ENCODE measurements around the gene HMGXB3.

HMGXB3 gene

DNA sequence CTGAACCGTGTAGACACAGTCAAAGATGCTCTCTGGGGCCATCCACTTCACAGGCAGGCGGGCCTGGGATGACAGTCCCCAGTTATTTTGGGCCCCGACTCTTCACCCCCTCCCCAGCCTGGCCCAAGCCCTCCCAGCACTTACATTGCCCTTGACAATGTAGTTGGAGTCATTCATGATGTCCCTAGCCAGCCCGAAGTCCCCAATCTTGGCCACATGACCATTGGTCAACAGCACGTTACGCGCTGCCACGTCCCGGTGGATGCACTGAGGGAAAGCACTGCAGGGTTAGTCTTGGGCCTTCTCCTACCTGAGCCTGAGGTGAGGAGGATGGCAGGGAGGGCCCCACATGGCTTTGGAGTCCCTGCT lies 55.5 kb downstream of the HMGXB3 start:
- Histone ChIP-seq H3K27me3 (no peaks in the 10 kb centered on the region), H4K20me1 (no peaks in the 10 kb centered on the region), H3K9me3 (no peaks in the 10 kb centered on the region), H3K4me1 (peaks cover 22% of the 10 kb centered on the region), H3K9ac (no peak overlapping the region), H3K4me3 (no peak overlapping the region), H3K36me3 (peaks cover 100% of the 10 kb centered on the region), H3K27ac (0 out of 2 replicates have a peak overlapping the region, but pooled peaks have one; percentile 23), H3K4me2 (no peak overlapping the region)
- no peak for TF ChIP-seq Cebpa-rat (IDR thresholded peaks at IDR 0.05)

DNA sequence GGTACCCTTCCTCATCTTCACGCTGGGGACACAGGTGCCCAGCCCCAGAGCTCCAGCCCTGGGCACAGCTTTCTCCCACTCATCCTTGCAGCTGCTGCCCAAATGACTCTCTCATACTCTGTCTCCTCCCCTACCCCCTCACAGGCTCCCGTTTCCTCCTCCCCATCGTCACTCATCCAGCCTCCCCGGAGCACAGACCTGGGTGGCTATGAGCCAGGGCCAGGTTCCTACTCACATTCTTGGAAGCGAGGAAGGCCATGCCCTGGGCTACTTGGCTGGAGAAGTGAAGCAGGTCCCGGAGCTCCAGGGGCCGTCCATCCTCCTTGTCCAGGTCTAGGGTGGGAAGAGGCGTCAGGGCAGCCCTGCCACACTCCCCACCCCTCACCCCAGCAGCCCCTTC lies 56.5 kb downstream of the HMGXB3 start:
- Histone ChIP-seq H3K27ac (peak overlapping the region; percentile 47; the same call in 1 of the 2 replicates), H3K4me3 (no peak overlapping the region), H3K4me2 (no peak overlapping the region), H4K20me1 (no peaks in the 10 kb centered on the region), H3K9me3 (no peaks in the 10 kb centered on the region), H3K9ac (no peak overlapping the region), H3K27me3 (no peaks in the 10 kb centered on the region), H3K36me3 (peaks cover 99% of the 10 kb centered on the region), H3K4me1 (peaks cover 25% of the 10 kb centered on the region)
- TF ChIP-seq Cebpa-rat (IDR thresholded peaks at IDR 0.05): no peak

DNA sequence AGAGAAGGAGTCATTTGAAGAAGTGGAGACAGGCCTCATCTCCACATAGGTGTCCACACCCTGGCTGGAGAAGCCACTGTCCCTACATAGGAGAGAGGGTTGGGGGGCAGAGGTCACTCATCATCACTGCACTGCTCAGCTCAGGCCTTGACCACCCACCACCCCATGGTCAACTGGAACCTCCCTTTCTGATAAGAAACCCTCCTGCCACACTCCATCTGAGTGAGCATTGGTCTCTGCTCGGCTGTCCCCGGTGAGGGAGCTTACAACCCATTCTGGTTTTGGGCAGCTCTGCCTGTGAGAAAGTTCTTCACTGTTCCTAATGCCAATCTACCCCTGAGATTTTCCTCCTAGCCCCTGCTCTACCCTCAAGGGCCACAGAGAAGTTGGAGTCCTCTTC lies 57.0 kb downstream of the HMGXB3 start:
- no peak overlapping the region for H3K4me2 ChIP-seq
- H3K9me3 ChIP-seq: no peaks in the 10 kb centered on the region
- H3K9ac ChIP-seq: no peak overlapping the region
- no peak for TF ChIP-seq Cebpa-rat (IDR thresholded peaks at IDR 0.05)
- H3K27ac ChIP-seq: peak overlapping the region; percentile 47; the same call in 1 of the 2 replicates
- no peaks in the 10 kb centered on the region for H4K20me1 ChIP-seq
- peaks cover 30% of the 10 kb centered on the region for H3K4me1 ChIP-seq
- peaks cover 94% of the 10 kb centered on the region for H3K36me3 ChIP-seq
- H3K27me3 ChIP-seq: no peaks in the 10 kb centered on the region
- H3K4me3 ChIP-seq: no peak overlapping the region

DNA sequence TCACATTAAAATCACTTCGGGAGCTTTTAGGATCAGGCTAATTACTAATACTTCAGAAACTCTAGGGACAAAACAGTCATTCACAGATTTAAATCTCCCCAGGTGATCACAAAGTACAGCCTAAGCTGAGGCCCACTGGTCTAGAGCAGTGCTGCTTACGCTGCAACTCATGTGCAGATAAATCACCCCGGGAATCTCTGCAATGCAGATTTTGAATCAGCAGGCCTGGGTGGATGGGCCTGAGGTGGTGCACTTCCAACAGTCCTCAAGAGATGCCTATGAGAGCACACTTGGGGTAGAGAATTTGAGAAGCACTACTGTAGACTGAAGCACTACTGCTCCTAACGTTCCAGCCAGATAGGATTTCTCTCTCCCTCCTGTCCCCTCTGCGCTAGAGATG lies 57.5 kb downstream of the HMGXB3 start:
- Histone ChIP-seq H3K4me2 (no peak overlapping the region), H3K27me3 (no peaks in the 10 kb centered on the region), H4K20me1 (no peaks in the 10 kb centered on the region), H3K4me1 (peaks cover 34% of the 10 kb centered on the region), H3K36me3 (peaks cover 89% of the 10 kb centered on the region), H3K27ac (peak overlapping the region; percentile 47), H3K9me3 (no peaks in the 10 kb centered on the region), H3K9ac (no peak overlapping the region), H3K4me3 (no peak overlapping the region)
- TF ChIP-seq Cebpa-rat (IDR thresholded peaks at IDR 0.05): no peak

DNA sequence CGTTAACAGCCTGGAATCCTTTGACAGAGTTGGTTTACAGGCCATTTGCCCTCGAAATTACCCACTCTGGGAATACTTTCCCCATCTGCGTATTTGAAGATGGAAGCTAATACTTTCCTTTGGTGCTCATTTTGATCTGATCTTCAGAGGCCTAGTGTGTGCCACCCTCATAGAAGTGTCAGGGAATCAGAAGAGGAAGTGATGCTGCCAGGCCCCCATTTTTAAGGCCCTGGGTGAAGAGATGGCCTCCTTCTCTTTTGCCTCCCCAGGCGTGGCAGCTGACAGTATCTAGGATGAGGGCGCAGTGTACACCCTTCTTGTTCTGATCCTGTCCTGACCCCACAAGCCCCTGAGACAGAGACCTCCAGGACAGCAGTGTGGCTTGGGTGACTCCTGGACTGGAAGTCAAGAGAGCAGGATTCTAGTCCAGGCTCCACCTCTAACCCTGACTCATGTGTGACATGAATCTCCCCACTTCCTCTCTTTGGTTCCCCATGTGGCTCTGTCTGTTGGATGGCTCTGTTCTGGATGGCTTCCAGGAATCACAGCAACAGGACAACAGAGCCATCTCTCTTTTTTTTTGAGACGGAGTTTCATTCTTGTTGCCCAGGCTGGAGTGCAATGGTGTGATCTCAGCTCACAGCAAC lies 58.1 kb downstream of the HMGXB3 start:
- Histone ChIP-seq H3K4me1 (peaks cover 40% of the 10 kb centered on the region), H3K4me2 (peak overlapping the region; percentile 42), H3K9me3 (no peaks in the 10 kb centered on the region), H4K20me1 (no peaks in the 10 kb centered on the region), H3K36me3 (peaks cover 89% of the 10 kb centered on the region), H3K27me3 (no peaks in the 10 kb centered on the region), H3K9ac (no peak overlapping the region), H3K27ac (peak overlapping the region; percentile 47), H3K4me3 (no peak overlapping the region)
- no peak for TF ChIP-seq Cebpa-rat (IDR thresholded peaks at IDR 0.05)

DNA sequence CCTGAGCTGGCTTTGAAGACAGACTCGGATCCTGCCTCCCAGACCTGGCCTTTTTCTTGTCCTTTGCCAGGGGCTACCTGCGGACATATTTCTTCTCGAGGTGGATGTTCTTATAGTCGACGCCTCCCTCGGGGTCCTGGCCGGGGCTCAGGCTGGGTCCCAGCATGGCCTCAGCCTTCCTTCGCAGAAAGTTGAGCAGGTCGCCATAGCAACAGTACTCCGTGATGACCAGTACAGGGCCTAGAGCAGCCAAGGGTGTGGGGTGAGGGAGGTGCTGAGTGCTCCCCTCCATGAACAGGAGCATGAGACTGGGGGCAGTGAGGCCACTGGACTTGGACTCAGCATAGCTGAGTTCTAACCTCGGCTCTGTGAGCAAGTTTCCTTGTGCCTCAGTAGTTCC lies 59.1 kb downstream of the HMGXB3 start:
- Histone ChIP-seq H4K20me1 (no peaks in the 10 kb centered on the region), H3K27ac (no peak overlapping the region), H3K4me2 (peak overlapping the region; percentile 42), H3K4me3 (no peak overlapping the region), H3K9me3 (no peaks in the 10 kb centered on the region), H3K36me3 (peaks cover 80% of the 10 kb centered on the region), H3K4me1 (peaks cover 51% of the 10 kb centered on the region), H3K9ac (no peak overlapping the region), H3K27me3 (no peaks in the 10 kb centered on the region)
- no peak for TF ChIP-seq Cebpa-rat (IDR thresholded peaks at IDR 0.05)

DNA sequence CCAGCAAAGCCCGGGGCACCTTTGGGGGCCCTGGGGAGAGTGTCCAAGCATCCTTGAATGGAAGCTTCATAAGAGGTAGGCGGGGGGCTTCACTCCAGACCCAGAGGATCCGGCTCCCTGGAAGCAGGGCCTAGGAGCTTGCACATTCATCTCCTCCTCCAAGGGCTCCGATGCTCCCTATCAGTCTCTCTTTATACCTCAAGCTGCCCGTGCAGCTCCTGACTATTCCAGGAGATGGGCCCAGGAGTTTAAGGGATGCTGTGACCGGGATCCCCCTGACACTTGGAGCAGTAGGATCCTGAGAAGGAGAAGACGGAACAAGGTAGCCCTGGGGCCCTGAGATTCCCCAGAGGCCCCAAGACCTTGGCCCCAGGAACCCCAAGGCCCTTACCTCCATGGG lies 59.9 kb downstream of the HMGXB3 start:
- Histone ChIP-seq H3K9ac (no peak overlapping the region), H3K4me3 (no peak overlapping the region), H4K20me1 (no peaks in the 10 kb centered on the region), H3K4me1 (peaks cover 59% of the 10 kb centered on the region), H3K4me2 (no peak overlapping the region), H3K36me3 (peaks cover 72% of the 10 kb centered on the region), H3K27ac (no peak overlapping the region), H3K9me3 (no peaks in the 10 kb centered on the region), H3K27me3 (no peaks in the 10 kb centered on the region)
- TF ChIP-seq Cebpa-rat (IDR thresholded peaks at IDR 0.05): no peak

DNA sequence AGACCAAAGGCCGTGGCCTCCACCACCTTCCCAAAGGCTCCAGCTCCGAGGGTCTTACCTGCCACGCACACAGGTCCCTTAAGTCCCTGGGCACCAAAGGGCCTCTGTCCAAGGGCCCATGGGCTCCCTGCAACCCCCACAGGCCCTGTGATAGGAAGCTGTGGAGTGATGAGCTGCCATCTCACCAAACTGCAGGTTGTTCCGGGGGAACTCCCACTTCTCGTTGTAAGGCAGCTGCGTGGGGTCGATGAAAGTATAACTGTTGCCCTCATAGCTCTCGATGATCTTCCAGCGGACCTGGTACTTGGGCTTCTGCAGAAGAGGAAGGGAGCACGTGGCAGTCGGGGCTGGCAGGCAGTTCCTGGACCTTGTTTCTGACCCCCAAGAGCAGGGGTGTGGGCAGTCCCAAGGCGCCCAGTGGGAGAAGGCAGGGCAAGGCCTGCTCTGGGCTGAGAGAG lies 61.0 kb downstream of the HMGXB3 start:
- H3K4me1 ChIP-seq: peaks cover 67% of the 10 kb centered on the region
- no peaks in the 10 kb centered on the region for H4K20me1 ChIP-seq
- TF ChIP-seq Cebpa-rat (IDR thresholded peaks at IDR 0.05): no peak
- H3K27ac ChIP-seq: 0 out of 2 replicates have a peak overlapping the region, but pooled peaks have one; percentile 40
- H3K4me2 ChIP-seq: peak overlapping the region; percentile 19; the same call in 1 of the 2 replicates
- H3K9ac ChIP-seq: no peak overlapping the region
- H3K27me3 ChIP-seq: no peaks in the 10 kb centered on the region
- peaks cover 61% of the 10 kb centered on the region for H3K36me3 ChIP-seq
- H3K9me3 ChIP-seq: no peaks in the 10 kb centered on the region
- H3K4me3 ChIP-seq: no peak overlapping the region

DNA sequence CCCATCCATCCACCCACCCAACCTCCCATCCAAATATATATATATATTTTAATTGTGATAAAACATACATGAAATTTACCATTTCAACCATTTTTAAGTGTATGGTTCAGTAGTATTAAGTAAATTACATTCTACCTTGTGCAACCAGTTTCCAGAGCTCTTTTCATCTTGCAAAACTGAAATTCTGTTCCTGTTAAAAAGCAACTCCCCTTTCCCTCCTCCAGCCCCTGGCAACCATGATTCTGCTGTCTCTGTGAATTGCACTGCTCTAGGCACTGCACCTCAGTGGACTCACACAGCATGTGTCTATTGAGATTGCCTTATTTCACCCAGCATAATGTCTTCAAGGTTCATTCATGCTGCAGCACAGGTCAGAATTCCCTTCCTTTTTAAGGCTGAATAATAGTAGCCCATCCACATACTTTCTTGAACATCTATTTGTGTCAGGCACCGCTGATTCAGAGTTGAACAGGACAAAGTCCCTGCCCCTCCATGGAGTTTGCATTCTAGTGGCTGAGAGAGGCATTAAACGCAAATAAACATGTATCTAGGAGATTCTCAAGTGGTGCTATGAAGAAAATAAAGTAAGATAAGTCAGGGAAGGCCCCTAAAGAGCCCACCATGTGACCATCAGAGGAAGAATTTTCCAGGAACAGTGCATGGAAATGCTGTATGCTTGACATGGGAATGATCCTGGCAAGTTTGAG lies 61.8 kb downstream of the HMGXB3 start:
- TF ChIP-seq Cebpa-rat (IDR thresholded peaks at IDR 0.05): no peak
- peaks cover 53% of the 10 kb centered on the region for H3K36me3 ChIP-seq
- no peaks in the 10 kb centered on the region for H3K27me3 ChIP-seq
- H3K27ac ChIP-seq: peak overlapping the region; percentile 95
- H3K4me3 ChIP-seq: no peak overlapping the region
- no peaks in the 10 kb centered on the region for H3K9me3 ChIP-seq
- peak overlapping the region; percentile 98 for H3K4me2 ChIP-seq
- peaks cover 75% of the 10 kb centered on the region for H3K4me1 ChIP-seq
- no peak overlapping the region for H3K9ac ChIP-seq
- H4K20me1 ChIP-seq: no peaks in the 10 kb centered on the region

DNA sequence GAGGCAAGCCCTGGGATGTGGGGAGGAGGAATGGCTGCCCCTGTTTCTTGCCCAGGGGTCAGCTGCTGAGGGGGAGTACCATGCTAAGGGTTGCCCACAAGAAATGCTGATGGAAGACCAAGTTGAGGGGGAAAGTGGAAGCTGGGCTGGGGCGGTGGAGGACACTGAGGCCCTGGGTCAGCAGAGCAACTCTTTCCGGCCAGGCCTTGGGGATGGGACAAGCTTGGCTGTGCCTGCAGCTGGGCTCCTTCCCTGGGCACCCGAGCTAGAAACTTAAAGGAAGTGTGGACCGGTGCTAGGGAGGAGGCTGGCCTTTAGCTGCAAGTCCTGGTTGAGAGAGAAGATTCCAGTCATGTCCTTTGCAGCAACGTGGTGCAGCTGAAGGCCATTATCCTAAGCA lies 63.1 kb downstream of the HMGXB3 start:
- Histone ChIP-seq H3K4me2 (peak overlapping the region; percentile 98), H3K27me3 (no peaks in the 10 kb centered on the region), H3K4me3 (no peak overlapping the region), H3K27ac (peak overlapping the region; percentile 95), H3K4me1 (peaks cover 82% of the 10 kb centered on the region), H3K9me3 (no peaks in the 10 kb centered on the region), H3K9ac (peak overlapping the region; percentile 82; the same call in 1 of the 2 replicates), H4K20me1 (no peaks in the 10 kb centered on the region), H3K36me3 (peaks cover 40% of the 10 kb centered on the region)
- TF ChIP-seq Cebpa-rat (IDR thresholded peaks at IDR 0.05): no peak
